Mucosa of rectum (tissue), 2 donors: ENCODE measurements around the gene LCA5L.

Experiments used
- H3K27ac ChIP-seq, 2 donors: one replicate each; pipeline ENCODE4 v1.7.0; 2013; ENCODE audit warnings: inconsistent platforms in 2 of 2, low read depth in 2 of 2, low read length in 2 of 2
- H3K27me3 ChIP-seq, 2 donors: one replicate each; pipeline ENCODE4 v1.7.0; 2013; ENCODE audit warnings: low read length in 2 of 2; ENCODE audit not compliant: control insufficient read depth in 2 of 2, insufficient read depth in 2 of 2
- H3K36me3 ChIP-seq, 2 donors: one replicate each; pipeline ENCODE4 v1.7.0; 2013; ENCODE audit warnings: low read length in 2 of 2; ENCODE audit not compliant: control insufficient read depth in 2 of 2, insufficient read depth in 2 of 2
- H3K4me1 ChIP-seq, 2 donors: one replicate each; pipeline ENCODE4 v1.7.0; 2013; ENCODE audit warnings: low read length in 2 of 2, mild to moderate bottlenecking in 1 of 2; ENCODE audit not compliant: control insufficient read depth in 2 of 2, insufficient read depth in 2 of 2
- H3K4me3 ChIP-seq, 2 donors: one replicate each; pipeline ENCODE4 v1.7.0; 2013; ENCODE audit warnings: low read length in 2 of 2
- H3K9ac ChIP-seq, 2 donors: one replicate each; pipeline ENCODE4 v1.7.0; 2013; ENCODE audit warnings: low read length in 2 of 2, low read depth in 1 of 2, mild to moderate bottlenecking in 1 of 2
- H3K9me3 ChIP-seq, 2 donors: one replicate each; pipeline ENCODE4 v1.7.0; 2013; ENCODE audit warnings: low read length in 2 of 2; ENCODE audit not compliant: control insufficient read depth in 2 of 2
- donor health status: healthy.
- donor health status: Normal muscosa, but diverticular disease.

Gene LCA5L

DNA sequence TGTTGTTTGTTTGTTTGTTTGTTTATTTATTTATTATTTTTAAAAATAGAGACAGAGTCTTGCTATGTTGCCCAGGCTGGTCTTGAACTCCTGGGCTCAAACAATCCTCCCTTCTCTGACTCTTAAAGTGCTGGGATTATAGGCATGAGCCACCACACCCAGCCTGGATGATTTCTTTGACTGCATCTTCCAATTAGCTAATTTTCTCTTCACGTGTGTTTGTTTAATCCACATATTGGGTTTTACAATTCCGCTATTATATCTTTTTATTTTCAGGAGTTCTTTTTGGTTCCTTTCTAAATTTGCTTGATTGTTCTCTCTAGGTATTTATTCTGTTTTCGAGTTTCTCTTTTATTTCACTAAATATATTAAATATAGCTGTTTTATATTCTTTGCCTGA is 26.0 kb upstream of the LCA5L start:
- Histone ChIP-seq H3K27ac (no peak overlapping the region), H3K4me3 (no peak overlapping the region), H3K9me3 (no peaks in the 10 kb centered on the region), H3K9ac (no peak overlapping the region), H3K36me3 (no peaks in the 10 kb centered on the region), H3K4me1 (no peaks in the 10 kb centered on the region), H3K27me3 (no peaks in the 10 kb centered on the region)

- H3K27me3 ChIP-seq = no peaks in the 10 kb centered on the region
- no peak overlapping the region for H3K9ac ChIP-seq
- no peaks in the 10 kb centered on the region for H3K9me3 ChIP-seq
- H3K36me3 ChIP-seq = no peaks in the 10 kb centered on the region
- H3K4me1 ChIP-seq = no peaks in the 10 kb centered on the region
- no peak overlapping the region for H3K27ac ChIP-seq
- H3K4me3 ChIP-seq = no peak overlapping the region
These were observed 23.0 kb upstream of the LCA5L start for GRCh38 chr21:39468559-39468958.

GRCh38 chr21:39467746-39468145 is 22.2 kb upstream of the LCA5L start:
- Histone ChIP-seq H3K27me3 (no peaks in the 10 kb centered on the region), H3K27ac (no peak overlapping the region), H3K9me3 (no peaks in the 10 kb centered on the region), H3K36me3 (no peaks in the 10 kb centered on the region), H3K4me3 (no peak overlapping the region), H3K9ac (no peak overlapping the region), H3K4me1 (no peaks in the 10 kb centered on the region)

GRCh38 chr21:39466584-39466983 is 21.0 kb upstream of the LCA5L start:
- Histone ChIP-seq H3K27ac (no peak overlapping the region), H3K36me3 (no peaks in the 10 kb centered on the region), H3K4me1 (no peaks in the 10 kb centered on the region), H3K9me3 (no peaks in the 10 kb centered on the region), H3K27me3 (no peaks in the 10 kb centered on the region), H3K9ac (no peak overlapping the region), H3K4me3 (no peak overlapping the region)

- no peaks in the 10 kb centered on the region for H3K9me3 ChIP-seq
- H3K27ac ChIP-seq = no peak overlapping the region
- H3K36me3 ChIP-seq = no peaks in the 10 kb centered on the region
- H3K27me3 ChIP-seq = no peaks in the 10 kb centered on the region
- H3K4me3 ChIP-seq = no peak overlapping the region
- no peak overlapping the region for H3K9ac ChIP-seq
- H3K4me1 ChIP-seq = no peaks in the 10 kb centered on the region
These were observed 17.7 kb upstream of the LCA5L start for GRCh38 chr21:39463308-39463707.

GRCh38 chr21:39461419-39461818 is 15.8 kb upstream of the LCA5L start:
- H3K27me3 ChIP-seq = no peaks in the 10 kb centered on the region
- no peak overlapping the region for H3K27ac ChIP-seq
- H3K4me3 ChIP-seq = no peak overlapping the region
- H3K9me3 ChIP-seq = no peaks in the 10 kb centered on the region
- H3K9ac ChIP-seq = no peak overlapping the region
- no peaks in the 10 kb centered on the region for H3K36me3 ChIP-seq
- no peaks in the 10 kb centered on the region for H3K4me1 ChIP-seq

DNA sequence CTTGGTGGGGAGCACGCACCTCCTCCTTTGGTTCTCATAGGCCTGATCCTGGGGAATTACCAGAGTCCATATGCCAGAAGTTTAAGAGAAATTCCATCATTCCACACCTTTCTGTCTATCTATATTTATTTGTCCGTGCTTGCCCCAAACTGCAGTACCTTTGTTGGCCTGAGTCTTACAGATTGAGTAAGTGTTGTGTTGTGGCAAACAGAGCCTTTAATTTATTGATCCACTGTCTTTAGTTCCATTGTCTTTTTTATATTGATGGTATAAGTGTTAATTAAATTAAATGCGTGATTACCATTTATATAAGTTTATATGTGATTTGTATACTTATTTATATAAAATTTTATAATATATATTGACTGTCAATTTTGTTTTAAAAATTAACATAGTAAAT is 11.1 kb upstream of the LCA5L start:
- Histone ChIP-seq H3K27me3 (no peaks in the 10 kb centered on the region), H3K9me3 (no peaks in the 10 kb centered on the region), H3K9ac (no peak overlapping the region), H3K4me1 (no peaks in the 10 kb centered on the region), H3K4me3 (no peak overlapping the region), H3K36me3 (no peaks in the 10 kb centered on the region), H3K27ac (no peak overlapping the region)

GRCh38 chr21:39454949-39455668 is 9.5 kb upstream of the LCA5L start:
- H3K9me3 ChIP-seq = no peaks in the 10 kb centered on the region
- no peak overlapping the region for H3K27ac ChIP-seq
- H3K4me3 ChIP-seq = no peak overlapping the region
- H3K4me1 ChIP-seq = no peaks in the 10 kb centered on the region
- H3K27me3 ChIP-seq = no peaks in the 10 kb centered on the region
- H3K36me3 ChIP-seq = no peaks in the 10 kb centered on the region
- H3K9ac ChIP-seq = no peak overlapping the region

DNA sequence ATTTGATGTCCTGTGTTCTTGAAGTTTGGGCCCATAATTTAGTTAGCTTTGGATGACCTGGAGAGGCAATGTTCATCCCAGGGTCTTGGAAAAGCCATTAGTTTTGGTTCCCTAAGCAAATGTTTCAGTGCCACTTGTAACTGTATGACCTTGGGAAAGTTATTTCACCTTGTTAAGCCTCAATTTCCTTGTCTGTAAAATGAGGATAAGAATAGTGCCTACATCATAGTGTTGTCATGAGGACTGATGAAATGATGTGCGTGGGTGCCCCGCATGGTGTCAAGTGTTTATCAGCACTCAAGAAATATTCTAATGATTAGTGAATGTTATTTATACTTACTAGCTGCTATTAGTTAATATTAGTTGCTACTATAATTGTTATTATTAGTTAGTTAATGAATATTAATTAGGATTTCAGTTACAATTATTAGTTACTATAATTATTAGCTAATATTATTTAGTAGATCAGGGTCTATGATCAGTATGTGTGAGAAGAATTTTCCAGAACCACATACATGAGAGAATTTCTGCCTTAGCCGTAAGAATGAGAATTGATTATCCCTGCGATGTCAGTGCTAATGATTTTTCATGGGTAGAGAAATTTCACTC is 8.1 kb upstream of the LCA5L start:
- Histone ChIP-seq H3K4me1 (no peaks in the 10 kb centered on the region), H3K27me3 (no peaks in the 10 kb centered on the region), H3K9me3 (no peaks in the 10 kb centered on the region), H3K36me3 (no peaks in the 10 kb centered on the region), H3K4me3 (no peak overlapping the region), H3K9ac (no peak overlapping the region), H3K27ac (no peak overlapping the region)

DNA sequence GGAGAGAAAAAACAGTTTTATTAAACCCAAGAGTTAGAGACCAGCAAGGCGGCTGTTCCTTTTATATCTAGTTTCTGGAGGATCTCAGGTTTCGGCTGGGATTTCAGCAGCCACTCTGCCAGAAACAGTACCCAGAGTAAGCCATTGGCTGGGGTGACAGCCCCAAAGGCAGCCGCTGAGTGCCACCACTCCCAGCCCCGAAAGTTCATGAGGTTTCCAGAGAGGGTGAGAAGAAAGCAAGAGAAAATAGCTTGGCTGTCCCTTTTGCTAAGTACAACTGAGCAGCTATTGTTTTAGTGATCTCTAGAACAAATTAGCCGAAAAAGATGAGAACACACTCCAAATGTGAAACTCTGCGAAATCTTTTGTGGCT is 7.4 kb upstream of the LCA5L start:
- Histone ChIP-seq H3K27me3 (no peaks in the 10 kb centered on the region), H3K9ac (no peak overlapping the region), H3K9me3 (no peaks in the 10 kb centered on the region), H3K4me1 (no peaks in the 10 kb centered on the region), H3K27ac (no peak overlapping the region), H3K4me3 (no peak overlapping the region), H3K36me3 (no peaks in the 10 kb centered on the region)
